GM21360 (cell line): ENCODE measurements around the gene RNF144A.
"Not testable (repeated sequence)": the region's sequence is repeated elsewhere in the genome, so short reads cannot be mapped to it uniquely, and the experiment has no call there.

ENCODE experiments used
- ATAC-seq: cut with Tn5 transposase; IDR thresholded peaks from one replicate; pipeline ENCODE4 v1.9.1; 2021; ENCODE audit warnings: mild to moderate bottlenecking, moderate library complexity; ENCODE audit not compliant: unreplicated experiment

RNF144A gene

DNA sequence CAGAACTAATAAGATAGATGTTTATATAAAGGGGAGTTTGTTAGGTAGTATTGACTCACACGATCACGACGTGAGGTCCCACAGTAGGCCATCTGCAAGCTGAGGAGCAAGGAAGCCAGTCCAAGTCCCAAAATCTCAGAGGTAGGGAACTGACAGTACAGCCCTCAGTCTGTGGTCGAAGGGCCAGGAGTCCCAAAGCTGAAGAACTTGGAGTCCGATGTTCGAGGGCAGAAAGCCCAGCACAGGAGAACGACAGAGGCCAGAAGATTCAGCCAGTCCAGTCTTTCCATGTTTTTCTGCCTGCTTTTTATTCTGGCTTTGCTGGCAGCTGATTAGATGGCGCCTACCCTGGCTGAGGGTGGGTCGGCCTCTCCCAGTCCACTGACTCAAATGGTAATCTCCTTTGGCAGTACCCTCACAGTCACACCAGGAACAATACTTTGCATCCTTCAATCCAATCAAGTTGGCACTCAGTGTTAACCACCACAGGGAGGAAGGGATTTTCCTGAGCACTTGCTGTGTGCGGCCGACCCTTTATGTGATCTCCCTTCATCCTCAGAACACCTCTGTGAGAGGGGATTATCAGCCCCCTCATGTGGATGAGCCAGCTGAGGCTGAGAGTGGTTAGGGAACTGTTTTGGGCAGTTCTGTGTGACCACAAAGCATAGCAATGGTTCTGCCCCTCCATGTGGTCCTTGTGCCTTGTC lies 78.3 kb downstream of the RNF144A start:
- no peak for ATAC-seq

DNA sequence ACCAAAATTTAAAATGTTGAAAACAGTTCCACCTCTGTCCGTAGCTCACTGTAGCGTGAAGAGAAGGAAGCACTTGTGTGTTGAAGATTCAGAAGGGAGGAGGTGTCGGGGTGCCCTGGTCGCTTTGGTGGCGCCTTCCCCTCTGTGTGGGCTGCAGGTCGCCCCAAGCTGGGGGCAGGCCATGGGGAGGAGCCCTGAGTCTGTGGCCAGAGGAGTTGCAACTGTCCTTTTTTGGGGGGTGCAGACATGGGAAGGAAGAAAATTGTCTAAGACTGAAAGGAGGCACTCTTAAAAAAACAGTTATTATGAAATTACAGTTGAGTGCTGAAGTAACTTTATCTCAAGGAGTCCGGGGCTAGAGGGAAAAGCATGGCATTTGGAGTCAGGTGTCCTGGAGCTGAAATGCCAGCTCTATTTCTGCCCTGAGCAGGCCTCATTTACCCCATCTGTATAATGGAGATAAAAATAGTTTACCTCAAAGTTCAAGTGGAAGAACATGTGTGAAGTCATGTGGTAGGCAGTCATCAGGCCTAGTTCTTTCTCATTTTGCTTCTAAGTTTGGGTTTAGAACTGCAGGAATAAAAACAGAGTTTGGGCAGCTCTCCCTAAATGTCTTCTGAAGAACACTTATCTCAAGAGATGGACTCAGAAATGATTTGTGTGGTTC lies 82.1 kb downstream of the RNF144A start:
- ATAC-seq = peak; percentile 90

DNA sequence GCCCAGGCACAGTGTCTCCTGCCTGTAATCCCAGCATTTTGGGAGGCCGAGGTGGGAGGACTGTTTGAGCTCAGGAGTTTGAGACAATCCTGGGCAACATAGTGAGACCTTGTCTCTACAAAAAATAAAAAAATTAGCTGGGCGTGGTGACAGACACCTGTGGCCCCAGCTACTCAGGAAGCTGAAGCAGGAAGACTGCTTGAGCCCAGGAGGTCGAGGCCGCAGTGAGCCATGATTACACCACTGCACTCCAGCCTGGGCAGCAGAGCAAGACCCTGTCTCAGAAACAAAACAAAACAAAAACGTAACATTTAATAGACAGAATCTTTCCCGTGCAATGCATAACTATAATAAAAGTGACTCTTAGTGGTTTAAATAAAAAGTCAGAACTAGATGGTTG lies 84.2 kb downstream of the RNF144A start:
- ATAC-seq = not testable (repeated sequence)

GRCh38 chr2:7003895-7004294 lies 86.7 kb downstream of the RNF144A start:
- no peak for ATAC-seq

- no peak for ATAC-seq
Measured at GRCh38 chr2:7004636-7005035, 87.4 kb downstream of the RNF144A start.

GRCh38 chr2:7007488-7007845 lies 90.3 kb downstream of the RNF144A start:
- no peak for ATAC-seq

DNA sequence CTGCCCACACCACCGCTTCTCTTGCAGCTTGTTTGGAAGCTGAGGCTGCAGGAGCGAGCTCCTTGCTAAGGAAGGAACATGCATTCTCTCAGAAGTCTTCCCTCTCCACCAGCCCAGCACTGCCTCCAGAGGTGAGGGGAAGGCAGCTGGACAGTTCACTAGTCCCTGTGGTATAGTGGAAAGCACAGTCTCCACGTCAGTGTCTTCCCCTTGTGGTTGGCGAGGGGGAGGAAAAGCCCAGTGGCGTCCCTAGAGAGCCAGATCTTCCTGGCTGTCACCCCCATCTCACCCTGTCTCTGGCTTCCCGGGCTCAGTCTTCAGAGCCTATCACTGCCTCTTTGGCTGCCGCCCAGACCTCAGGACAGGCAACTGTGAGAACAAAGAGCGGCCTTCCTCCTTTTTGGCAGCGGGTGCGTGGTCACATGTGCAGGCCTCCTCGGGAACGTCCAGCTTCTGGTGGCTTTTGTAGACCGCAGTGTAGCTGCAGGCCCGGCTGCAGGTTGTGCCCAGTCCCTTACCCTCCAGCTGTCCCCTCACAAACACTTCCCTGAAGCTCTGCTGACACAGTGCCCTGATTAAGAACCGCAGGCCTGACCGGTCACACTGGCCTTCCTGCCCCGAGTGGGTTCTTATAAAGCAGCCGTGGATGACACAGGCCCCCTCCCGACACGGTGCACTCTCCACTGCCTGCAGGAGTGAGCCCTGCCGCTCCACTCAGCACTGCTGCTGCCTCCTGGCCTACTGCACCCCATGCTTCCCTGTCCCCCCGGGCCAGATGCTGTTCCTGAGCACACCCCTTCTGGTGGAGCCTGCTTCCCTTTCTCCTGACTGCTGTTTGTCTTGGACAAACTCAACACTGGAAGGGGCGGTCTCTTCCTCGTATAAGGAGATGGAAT lies 90.9 kb downstream of the RNF144A start:
- ATAC-seq = no peak

DNA sequence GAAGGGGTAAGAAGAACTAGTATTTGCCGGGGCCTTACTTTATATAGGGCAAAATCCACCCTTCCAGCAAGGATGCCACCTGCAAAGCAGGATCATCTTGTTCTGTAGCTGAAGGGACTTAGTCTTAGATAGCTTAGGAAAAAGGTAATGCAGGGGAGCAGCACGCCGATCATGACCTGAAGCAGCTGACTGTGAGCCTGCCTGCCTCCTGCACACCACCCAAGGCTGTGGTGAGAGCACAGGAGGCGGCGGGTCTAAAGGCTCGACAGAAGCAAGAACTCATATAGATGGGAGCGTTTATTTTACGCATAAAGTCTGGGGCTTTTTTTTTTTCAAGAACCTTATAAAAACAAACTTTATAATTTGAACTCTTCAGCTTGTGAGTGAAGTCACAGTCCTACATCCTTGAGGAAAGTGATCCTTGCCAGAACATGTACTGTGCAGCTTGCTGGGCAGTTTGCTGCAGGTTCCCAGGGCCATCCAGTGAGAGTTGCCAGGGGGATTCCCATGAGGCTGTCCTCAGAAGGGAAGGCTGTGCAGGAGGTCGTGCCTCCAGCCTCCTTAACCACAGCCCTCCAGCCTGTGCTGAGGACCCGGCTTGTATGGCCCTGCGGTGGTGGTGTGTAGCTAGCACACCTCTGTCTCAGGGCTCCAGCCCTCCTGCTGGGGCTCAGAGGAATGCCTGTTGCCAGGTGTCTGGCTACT lies 92.1 kb downstream of the RNF144A start:
- no peak for ATAC-seq

GRCh38 chr2:7010391-7011054 lies 93.3 kb downstream of the RNF144A start:
- ATAC-seq = no peak

DNA sequence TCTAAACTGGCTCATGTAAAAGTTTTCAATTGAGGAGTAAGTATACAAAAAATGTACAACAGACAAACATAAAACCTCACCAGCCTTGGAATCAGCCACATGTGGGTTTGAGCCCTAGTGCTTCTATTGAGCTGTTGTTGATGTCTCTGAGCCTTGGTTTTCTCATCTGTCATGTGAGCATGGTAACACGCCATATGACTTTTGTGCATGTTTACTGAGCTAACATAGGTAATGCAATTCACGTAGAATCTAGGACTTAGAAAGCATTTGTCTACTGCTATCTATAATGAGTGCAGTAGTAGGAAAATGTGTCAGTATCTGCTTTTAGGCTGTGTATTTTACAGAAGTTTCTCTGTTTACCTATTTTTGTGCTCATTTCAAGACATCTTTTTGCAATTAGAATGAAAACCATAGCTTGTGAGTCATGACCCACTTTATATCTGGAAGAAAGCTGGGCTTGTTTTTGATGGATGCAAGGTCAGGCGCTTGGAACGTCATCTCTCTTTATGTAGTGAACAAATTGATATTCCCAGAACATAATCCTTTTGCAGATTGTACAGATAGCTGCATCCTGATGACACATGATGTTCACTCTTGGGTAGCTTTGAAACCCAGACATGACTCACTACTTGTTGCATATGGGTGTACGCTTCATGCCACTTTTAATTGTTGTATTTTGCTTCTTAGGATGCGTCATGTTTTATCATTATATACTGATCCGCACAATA lies 94.3 kb downstream of the RNF144A start:
- no peak for ATAC-seq

GRCh38 chr2:7012141-7012764 lies 95.0 kb downstream of the RNF144A start:
- no peak for ATAC-seq

- ATAC-seq = no peak
Measured at GRCh38 chr2:7013471-7014160, 96.4 kb downstream of the RNF144A start.

DNA sequence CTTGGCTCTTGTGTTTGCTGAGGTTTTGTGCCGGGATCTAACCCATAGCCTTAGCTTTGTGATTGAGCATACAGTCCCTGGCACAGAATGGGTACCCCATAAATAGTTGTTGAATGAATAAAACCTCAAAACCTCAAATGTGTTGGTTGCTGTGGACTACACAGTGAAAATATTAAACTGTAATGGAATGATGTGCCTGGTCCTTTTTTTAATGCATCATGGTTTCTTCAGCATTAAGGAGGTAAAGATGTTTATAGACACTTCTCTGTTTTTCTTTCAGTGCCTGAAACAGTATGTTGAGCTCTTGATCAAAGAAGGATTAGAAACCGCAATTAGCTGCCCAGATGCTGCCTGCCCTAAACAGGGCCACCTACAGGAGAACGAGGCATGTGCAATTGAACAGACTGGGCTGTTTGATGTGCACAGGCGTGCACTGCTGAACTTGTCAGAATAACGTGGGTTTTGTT lies 97.0 kb downstream of the RNF144A start:
- peak; percentile 78 for ATAC-seq

- ATAC-seq = no peak
Measured at GRCh38 chr2:7015007-7015950, 98.1 kb downstream of the RNF144A start.

DNA sequence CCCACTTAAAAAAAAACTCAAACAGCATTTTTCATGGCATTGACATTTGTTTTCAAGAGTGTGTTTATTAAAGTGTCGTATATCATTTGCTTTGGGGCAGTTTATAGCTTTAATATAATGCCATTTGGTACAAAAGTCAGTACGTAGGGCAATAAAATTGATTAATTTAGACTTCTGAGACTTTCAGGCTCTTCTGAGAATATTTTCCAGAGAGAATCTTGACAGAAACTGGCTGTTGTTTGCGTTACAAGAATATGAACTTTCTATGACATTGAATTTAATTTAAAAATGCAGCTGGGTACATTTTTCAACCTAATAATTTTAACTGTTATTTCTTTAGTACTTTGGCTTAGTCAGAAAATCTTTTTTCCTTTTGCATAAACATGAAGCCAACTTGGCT lies 98.9 kb downstream of the RNF144A start:
- no peak for ATAC-seq

GRCh38 chr2:7016601-7017211 lies 99.5 kb downstream of the RNF144A start:
- ATAC-seq = no peak

- no peak for ATAC-seq
Measured at GRCh38 chr2:7017671-7018281, 100.6 kb downstream of the RNF144A start.
